ENCODE measurements around the gene SLC5A10. TPM values are rescaled to one million over a fixed set of nuclear protein-coding genes. Genes with fewer than 3 reads are reported as not detected.

SLC5A10 gene
- total RNA-seq, 1 experiment from 2014 or later, result not detected

GRCh38 chr17:18986541-18987229, 34.7 kb downstream of the SLC5A10 start:
- Histone ChIP-seq H3K4me3 (ENCODE audit: low read depth in 2 of 2, low read length in 2 of 2) (no peak overlapping the region), H3K27ac (ENCODE audit: low read length) (no peak overlapping the region), H3K4me1 (ENCODE audit: control insufficient read depth, insufficient read depth, low read length) (peaks cover 13% of the 10 kb centered on the region), H3K9me3 (ENCODE audit: control insufficient read depth, insufficient read depth, low read depth, low read length) (no peaks in the 10 kb centered on the region), H3K36me3 (ENCODE audit: control insufficient read depth, insufficient read depth, low read length) (no peaks in the 10 kb centered on the region), H3K27me3 (ENCODE audit: control insufficient read depth, insufficient read depth, low read length) (no peaks in the 10 kb centered on the region)
- CTCF ChIA-PET, result no interaction called here
- POLR2A ChIA-PET, result no interaction called here
- in situ Hi-C loops (cut with HindIII; ENCODE audit: low pct_unique_long_range_greater_than_20kb, low sequenced_read_pairs) (no loop called here), intact Hi-C loops (cut with micrococcal nuclease; ENCODE audit: unreplicated experiment) (no loop called here)
- DNase-seq (ENCODE audit: low read depth, low spot score) (no peak), ATAC-seq (no peak)
- TF ChIP-seq, protein P1, sequence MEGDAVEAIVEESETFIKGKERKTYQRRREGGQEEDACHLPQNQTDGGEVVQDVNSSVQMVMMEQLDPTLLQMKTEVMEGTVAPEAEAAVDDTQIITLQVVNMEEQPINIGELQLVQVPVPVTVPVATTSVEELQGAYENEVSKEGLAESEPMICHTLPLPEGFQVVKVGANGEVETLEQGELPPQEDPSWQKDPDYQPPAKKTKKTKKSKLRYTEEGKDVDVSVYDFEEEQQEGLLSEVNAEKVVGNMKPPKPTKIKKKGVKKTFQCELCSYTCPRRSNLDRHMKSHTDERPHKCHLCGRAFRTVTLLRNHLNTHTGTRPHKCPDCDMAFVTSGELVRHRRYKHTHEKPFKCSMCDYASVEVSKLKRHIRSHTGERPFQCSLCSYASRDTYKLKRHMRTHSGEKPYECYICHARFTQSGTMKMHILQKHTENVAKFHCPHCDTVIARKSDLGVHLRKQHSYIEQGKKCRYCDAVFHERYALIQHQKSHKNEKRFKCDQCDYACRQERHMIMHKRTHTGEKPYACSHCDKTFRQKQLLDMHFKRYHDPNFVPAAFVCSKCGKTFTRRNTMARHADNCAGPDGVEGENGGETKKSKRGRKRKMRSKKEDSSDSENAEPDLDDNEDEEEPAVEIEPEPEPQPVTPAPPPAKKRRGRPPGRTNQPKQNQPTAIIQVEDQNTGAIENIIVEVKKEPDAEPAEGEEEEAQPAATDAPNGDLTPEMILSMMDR (IDR thresholded peaks at IDR 0.05), result no peak
- TF ChIP-seq TCF7L2 (IDR thresholded peaks at IDR 0.05; ENCODE audit: low read depth, low read length) (no peak), POLR2AphosphoS5 (IDR thresholded peaks at IDR 0.05; ENCODE audit: low read depth, low read length) (no peak), REST (IDR thresholded peaks at IDR 0.05; ENCODE audit: insufficient read depth in 1 of 2, low read depth in 2 of 2, low read length in 1 of 2) (no peak), SIN3A (IDR thresholded peaks at IDR 0.05; ENCODE audit: borderline replicate concordance, insufficient read depth, low read depth, low read length) (no peak)
- BruUV-seq (replicated peaks), result no TSS peak

- Histone ChIP-seq H3K27ac (ENCODE audit: low read length) (no peak overlapping the region), H3K27me3 (ENCODE audit: control insufficient read depth, insufficient read depth, low read length) (no peaks in the 10 kb centered on the region), H3K36me3 (ENCODE audit: control insufficient read depth, insufficient read depth, low read length) (no peaks in the 10 kb centered on the region), H3K4me3 (ENCODE audit: low read depth in 2 of 2, low read length in 2 of 2) (no peak overlapping the region), H3K9me3 (ENCODE audit: control insufficient read depth, insufficient read depth, low read depth, low read length) (no peaks in the 10 kb centered on the region), H3K4me1 (ENCODE audit: control insufficient read depth, insufficient read depth, low read length) (peaks cover 8% of the 10 kb centered on the region)
- ATAC-seq (no peak), DNase-seq (ENCODE audit: low read depth, low spot score) (no peak)
- intact Hi-C loops (cut with micrococcal nuclease; ENCODE audit: unreplicated experiment) (no loop called here), in situ Hi-C loops (cut with HindIII; ENCODE audit: low pct_unique_long_range_greater_than_20kb, low sequenced_read_pairs) (no loop called here)
- TF ChIP-seq TCF7L2 (IDR thresholded peaks at IDR 0.05; ENCODE audit: low read depth, low read length) (no peak), REST (IDR thresholded peaks at IDR 0.05; ENCODE audit: insufficient read depth in 1 of 2, low read depth in 2 of 2, low read length in 1 of 2) (no peak), POLR2AphosphoS5 (IDR thresholded peaks at IDR 0.05; ENCODE audit: low read depth, low read length) (no peak), SIN3A (IDR thresholded peaks at IDR 0.05; ENCODE audit: borderline replicate concordance, insufficient read depth, low read depth, low read length) (no peak)
- TF ChIP-seq, protein P1 (IDR thresholded peaks at IDR 0.05), result no peak
- ChIA-PET CTCF (no interaction called here), POLR2A (no interaction called here)
- BruUV-seq (replicated peaks), result no TSS peak
Measured at GRCh38 chr17:18987230-18987610, 35.3 kb downstream of the SLC5A10 start.

Measured in Panc1 (cell line).